ENCODE data around the gene WNT5A. TPM values are rescaled to one million over a fixed set of nuclear protein-coding genes. Genes with fewer than 3 reads are reported as not detected.

WNT5A gene
- total and polyA plus RNA-seq, 2 donors (not counting 3 experiments of a cell fraction or from before 2014, with no cell fraction given) = 0.08 to 0.33 TPM

GRCh38 chr3:55490276-55490913 is 3.3 kb upstream of the WNT5A start:
- no peak overlapping the region for H3K27ac ChIP-seq (ENCODE audit: insufficient read depth, low read depth, low read length)
- no peak overlapping the region for H3K4me3 ChIP-seq (replicated peaks in 1 of 3; ENCODE audit: insufficient read depth in 1 of 3, low read depth in 1 of 3, low read length in 3 of 3)
- ChIA-PET POLR2A (no interaction called here), CTCF (interaction anchor here (1.6 to 1.9 kb wide), 2 partner anchors 761 to 813 kb away, joined by 3 to 7 read pairs; no protein-coding TSS in a partner anchor)
- DNase-seq (ENCODE audit: low read depth, low spot score) (no peak), FAIRE-seq (no peak)
- no peak overlapping the region for H2AFZ ChIP-seq (ENCODE audit: low read depth, low read length)
- no peak overlapping the region for H3K9ac ChIP-seq (replicated peaks; ENCODE audit: extremely low read depth, insufficient read depth, low read length)
- TF ChIP-seq MYC (IDR thresholded peaks at IDR 0.05; ENCODE audit: low read depth, low read length) (no peak), MAX (IDR thresholded peaks at IDR 0.05; ENCODE audit: insufficient read depth, insufficient read length) (no peak), GATA2 (IDR thresholded peaks at IDR 0.05; ENCODE audit: insufficient read depth, insufficient read length, low read depth, low read length) (no peak), JUN (IDR thresholded peaks at IDR 0.05; ENCODE audit: borderline replicate concordance, insufficient read depth, insufficient read length, low read depth) (no peak), FOS (IDR thresholded peaks at IDR 0.05; ENCODE audit: borderline replicate concordance, insufficient read depth, low read length) (no peak), EZH2 (IDR thresholded peaks at IDR 0.05; ENCODE audit: borderline replicate concordance, low read depth, low read length, severe bottlenecking) (no peak), POLR2AphosphoS5 (IDR thresholded peaks at IDR 0.05; ENCODE audit: insufficient read depth, low read depth, low read length) (no peak)
- H3K27me3 ChIP-seq (ENCODE audit: control insufficient read depth in 2 of 2, insufficient read depth in 2 of 2, low read length in 2 of 2) = peaks cover 51 to 60% of the 10 kb centered on the region in 2 experiments
- H3K4me1 ChIP-seq (ENCODE audit: control insufficient read depth, extremely low read depth, insufficient read depth, low read length) = peaks cover 14% of the 10 kb centered on the region
- no TSS peak for BruUV-seq (replicated peaks)
- no peak overlapping the region for H3K4me2 ChIP-seq (ENCODE audit: insufficient read depth, low read length)
- dilution Hi-C loops (cut with MboI; ENCODE audit: extremely low pct_ligation_motif_present, low sequenced_read_pairs) (no loop called here), intact Hi-C loops (cut with micrococcal nuclease) (no loop called here)
- no peaks in the 10 kb centered on the region for H3K9me3 ChIP-seq (replicated peaks; ENCODE audit: control insufficient read depth, insufficient read depth, low read length)
- H3K79me2 ChIP-seq (ENCODE audit: control insufficient read depth, insufficient read depth, low read length) = no peaks in the 10 kb centered on the region
- H3K36me3 ChIP-seq (ENCODE audit: control insufficient read depth in 2 of 2, extremely low read depth in 1 of 2, insufficient read depth in 2 of 2, low read length in 2 of 2) = no peaks in the 10 kb centered on the region
- no peaks in the 10 kb centered on the region for H4K20me1 ChIP-seq (replicated peaks; ENCODE audit: control insufficient read depth, extremely low read depth, insufficient read depth, low read length)
- H3K9me1 ChIP-seq (replicated peaks; ENCODE audit: control insufficient read depth, extremely low read depth, insufficient read depth, low read length) = no peaks in the 10 kb centered on the region

All from endothelial cell of umbilical vein (primary cell).